GM12878 (cell line): ENCODE data around the gene LRRC52. TPM values are rescaled to one million over a fixed set of nuclear protein-coding genes. Genes with fewer than 3 reads are reported as not detected.

Experiments used
- ATAC-seq: fragments of 200-7000 bp; cut with Tn5 transposase; 3 replicates; pipeline ENCODE4 v1.9.1; 2020; ENCODE audit warnings: mild to moderate bottlenecking, moderate library complexity
- BruUV-seq: library from RNA; stranded (reverse); fragments of 400-500 nt; replicated peaks from 2 replicates; lab custom pipeline; 2021; lab: Mats Ljungman, UMichigan
- CTCF ChIA-PET: fragments of 300-600 bp; sonication (Branson Sonifier 250); formaldehyde crosslinking; extraction: SDS; loops from one replicate; lab custom pipeline; 2021; ENCODE audit warnings: inconsistent platforms; lab: Yijun Ruan, JAX
- POLR2A ChIA-PET: fragments of 350-600 bp; formaldehyde crosslinking; extraction: SDS; loops from one replicate; lab custom pipeline; 2021; ENCODE audit warnings: inconsistent platforms; lab: Charles Lee
- RAD21 ChIA-PET: fragments of 300-600 bp; sonication (Branson Sonifier 250); formaldehyde crosslinking; loops from one replicate; lab custom pipeline; 2023; ENCODE audit warnings: antibody characterized with exemption; ENCODE audit not compliant: unreplicated experiment; lab: Charles Lee
- SMC1A ChIA-PET: fragments of 300-600 bp; sonication (Branson Sonifier 250); formaldehyde crosslinking; loops from one replicate; lab custom pipeline; 2023; ENCODE audit not compliant: unreplicated experiment, uncharacterized antibody; lab: Charles Lee
- DNase-seq: peaks from one replicate; pipeline ENCODE4 v3.0.0-alpha.2; 2011; ENCODE audit warnings: low read depth, low spot score
- FAIRE-seq: peaks from 3 replicates; lab custom pipeline; 2011; peaks lifted over from hg19 to GRCh38; lab: Jason Lieb, UNC
- H2AFZ ChIP-seq: 2 replicates; pipeline ENCODE4 v1.6.0; 2011; ENCODE audit warnings: low read depth, low read length, control low read depth; ENCODE audit not compliant: control insufficient read depth
- H3K27ac ChIP-seq: 2 replicates; pipeline ENCODE4 v1.5.1; 2011; ENCODE audit warnings: control low read depth; ENCODE audit not compliant: control insufficient read depth, insufficient read depth
- H3K27me3 ChIP-seq, 2 experiments: replicated peaks in 1 of 2; 2 replicates each; pipeline versions ENCODE4 v1.6.0 to v1.6.1; 2011; ENCODE audit warnings: low read length in 1 of 2; ENCODE audit not compliant: control insufficient read depth in 2 of 2, insufficient read depth in 2 of 2
- H3K36me3 ChIP-seq, 2 experiments: 2 replicates each; pipeline ENCODE4 v1.5.1; 2011; ENCODE audit warnings: low read length in 1 of 2; ENCODE audit not compliant: control insufficient read depth in 2 of 2, insufficient read depth in 2 of 2
- H3K4me1 ChIP-seq: 2 replicates; pipeline ENCODE4 v1.6.1; 2011; ENCODE audit warnings: mild to moderate bottlenecking, low read length, moderate library complexity, mixed read lengths; ENCODE audit not compliant: control insufficient read depth, insufficient read depth
- H3K4me2 ChIP-seq: 2 replicates; pipeline ENCODE4 v1.6.0; 2011; ENCODE audit warnings: control low read depth; ENCODE audit not compliant: control insufficient read depth, insufficient read depth
- H3K4me3 ChIP-seq: fragments of 200-600 bp; sonication (generic); 2 replicates; pipeline ENCODE4 v1.5.1; 2016
- H3K79me2 ChIP-seq: 2 replicates; pipeline ENCODE4 v1.6.0; 2011; ENCODE audit warnings: low read length; ENCODE audit not compliant: control insufficient read depth, insufficient read depth
- H3K9ac ChIP-seq: 2 replicates; pipeline ENCODE4 v1.8.0; 2011; ENCODE audit warnings: low read length, control low read depth, mixed read lengths; ENCODE audit not compliant: control insufficient read depth, insufficient read depth
- H3K9me3 ChIP-seq: replicated peaks from 3 replicates; pipeline ENCODE4 v1.5.1; 2011; ENCODE audit warnings: mild to moderate bottlenecking, low read length; ENCODE audit not compliant: control insufficient read depth, insufficient read depth
- H4K20me1 ChIP-seq: 2 replicates; pipeline ENCODE4 v1.6.0; 2011; ENCODE audit not compliant: control insufficient read depth, insufficient read depth
- BRCA1 ChIP-seq: IDR thresholded peaks from 2 replicates; pipeline ENCODE4 v1.6.1; 2011; ENCODE audit warnings: low read depth, low read length, improper control_type of control experiment
- E2F8 ChIP-seq: fragments of 450-650 bp; IDR thresholded peaks from 2 replicates; pipeline ENCODE4 v1.6.1; 2018; ENCODE audit warnings: mild to moderate bottlenecking, low read depth, moderate library complexity; ENCODE audit not compliant: partially characterized antibody
- PAX5 ChIP-seq: IDR thresholded peaks from 2 replicates; pipeline ENCODE4 v1.6.1; 2011; ENCODE audit warnings: low read depth, low read length, borderline replicate concordance
- RAD21 ChIP-seq: IDR thresholded peaks from 2 replicates; pipeline ENCODE4 v1.6.1; 2011; ENCODE audit warnings: mild to moderate bottlenecking, low read depth, low read length, moderate library complexity; ENCODE audit not compliant: insufficient read depth
- SIN3A ChIP-seq: IDR thresholded peaks from 2 replicates; pipeline ENCODE4 v1.6.1; 2012; ENCODE audit warnings: low read depth, low read length, improper control_type of control experiment
- YBX1 ChIP-seq: fragments of 450-650 bp; IDR thresholded peaks from 2 replicates; pipeline ENCODE4 v1.6.1; 2016; ENCODE audit warnings: antibody characterized with exemption
- WGBS: methylation state at CpG from one replicate; pipeline ENCODE4 v1.1.6; 2016; ENCODE audit warnings: low lambda C conversion rate; ENCODE audit not compliant: insufficient replicate concordance, insufficient coverage; ENCODE audit errors: missing lambda C conversion rate; 5-methylcytosine and 5-hydroxymethylcytosine counted together
- in situ Hi-C: fragments of 300-500 bp; cut with MboI; formaldehyde crosslinking; loops from 9 replicates; pipeline ENCODE4 v1.14.3; 2018; ENCODE audit warnings: mixed read lengths
- intact Hi-C: fragments of 100-400 bp; cut with micrococcal nuclease; formaldehyde crosslinking; loops from one replicate; pipeline ENCODE4 v1.14.2; 2022; ENCODE audit not compliant: unreplicated experiment
- polyA plus RNA-seq, 11 experiments: library from polyadenylated mRNA; depleted of rRNA in 4 of 11; unstranded in 6 of 11; stranded (reverse) in 5 of 11; fragments of >200 nt; fragmentation: Nextera tagmentation in 4 of 11; fragmentation: Illumina TruSeq in 1 of 11; extraction: Ambion mirVana in 4 of 11; extraction: Trizol in 1 of 11; gene quantifications; 1 replicate in 1 of 11; 2 replicates in 10 of 11; pipeline versions ENCODE4 v1.2.1 to v1.2.3, GENCODE V29; 2011 to 2016; ENCODE audit warnings: inconsistent platforms in 2 of 11, missing spikeins in 2 of 11, low read depth in 1 of 11
- total RNA-seq, 4 experiments: library from RNA; depleted of rRNA in 3 of 4; stranded (reverse); fragments of >200 nt in 3 of 4; fragmentation: Illumina TruSeq in 1 of 4; extraction: Trizol in 1 of 4; gene quantifications; 2 replicates each; pipeline versions ENCODE4 v1.2.1 to v1.2.3, GENCODE V29; 2013 to 2021
- TF ChIP-seq, protein P1 (sequence below): IDR thresholded peaks from 2 replicates; pipeline ENCODE4 v1.6.1; 2011; ENCODE audit warnings: borderline replicate concordance, low read depth, mild to moderate bottlenecking, moderate library complexity, low read length; ENCODE audit not compliant: insufficient read depth, poor library complexity, severe bottlenecking
- TF ChIP-seq, protein P2 (sequence below): IDR thresholded peaks from 2 replicates; pipeline ENCODE4 v1.6.1; 2012; ENCODE audit warnings: low read depth, low read length, improper control_type of control experiment

Gene LRRC52
- total and polyA plus RNA-seq, 10 of the 15 experiments (the other 5 are each of a cell fraction or from before 2014, with no cell fraction given) = not detected

GRCh38 chr1:165508291-165508690 lies 35.5 kb upstream of the LRRC52 start:
- no peaks in the 10 kb centered on the region for H4K20me1 ChIP-seq
- FAIRE-seq = no peak
- H3K9ac ChIP-seq = no peak overlapping the region
- POLR2A ChIA-PET = no interaction called here
- SMC1A ChIA-PET = no interaction called here
- no peak for DNase-seq
- no peaks in the 10 kb centered on the region for H3K36me3 ChIP-seq
- no TSS peak for BruUV-seq
- RAD21 ChIA-PET = no interaction called here
- H3K79me2 ChIP-seq = no peaks in the 10 kb centered on the region
- H2AFZ ChIP-seq = no peak overlapping the region
- TF ChIP-seq BRCA1 (no peak), RAD21 (no peak), E2F8 (no peak), PAX5 (no peak), SIN3A (no peak), YBX1 (no peak)
- TF ChIP-seq, protein P1, sequence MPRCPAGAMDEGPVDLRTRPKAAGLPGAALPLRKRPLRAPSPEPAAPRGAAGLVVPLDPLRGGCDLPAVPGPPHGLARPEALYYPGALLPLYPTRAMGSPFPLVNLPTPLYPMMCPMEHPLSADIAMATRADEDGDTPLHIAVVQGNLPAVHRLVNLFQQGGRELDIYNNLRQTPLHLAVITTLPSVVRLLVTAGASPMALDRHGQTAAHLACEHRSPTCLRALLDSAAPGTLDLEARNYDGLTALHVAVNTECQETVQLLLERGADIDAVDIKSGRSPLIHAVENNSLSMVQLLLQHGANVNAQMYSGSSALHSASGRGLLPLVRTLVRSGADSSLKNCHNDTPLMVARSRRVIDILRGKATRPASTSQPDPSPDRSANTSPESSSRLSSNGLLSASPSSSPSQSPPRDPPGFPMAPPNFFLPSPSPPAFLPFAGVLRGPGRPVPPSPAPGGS = no peak
- TF ChIP-seq, protein P2, sequence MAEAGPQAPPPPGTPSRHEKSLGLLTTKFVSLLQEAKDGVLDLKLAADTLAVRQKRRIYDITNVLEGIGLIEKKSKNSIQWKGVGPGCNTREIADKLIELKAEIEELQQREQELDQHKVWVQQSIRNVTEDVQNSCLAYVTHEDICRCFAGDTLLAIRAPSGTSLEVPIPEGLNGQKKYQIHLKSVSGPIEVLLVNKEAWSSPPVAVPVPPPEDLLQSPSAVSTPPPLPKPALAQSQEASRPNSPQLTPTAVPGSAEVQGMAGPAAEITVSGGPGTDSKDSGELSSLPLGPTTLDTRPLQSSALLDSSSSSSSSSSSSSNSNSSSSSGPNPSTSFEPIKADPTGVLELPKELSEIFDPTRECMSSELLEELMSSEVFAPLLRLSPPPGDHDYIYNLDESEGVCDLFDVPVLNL = no peak
- no peaks in the 10 kb centered on the region for H3K9me3 ChIP-seq
- H3K4me2 ChIP-seq = no peak overlapping the region
- H3K4me1 ChIP-seq = no peaks in the 10 kb centered on the region
- intact Hi-C loops (no loop called here), in situ Hi-C loops (no loop called here)
- CTCF ChIA-PET = no interaction called here
- WGBS = 13% methylated on average over 3 of the region's 3 CpGs
- peaks cover 0 to 3% of the 10 kb centered on the region in 2 experiments; a peak in 1 of 4 replicates for H3K27me3 ChIP-seq
- no peak for ATAC-seq
- no peak overlapping the region for H3K27ac ChIP-seq
- no peak overlapping the region for H3K4me3 ChIP-seq
